OCI-LY3 (cell line): ENCODE data around the gene NKTR.

Experiments
- EZH2phosphoT487 ChIP-seq: fragments of 200-600 bp; shearing (Covaris generic); IDR thresholded peaks from 2 replicates; pipeline ENCODE4 v1.6.1; 2018; ENCODE audit warnings: antibody characterized with exemption, mixed run types, low read depth
- TF ChIP-seq, protein P1 (sequence below): fragments of 200-600, 300-600 bp; sonication (generic); IDR thresholded peaks from 2 replicates; pipeline ENCODE4 v1.5.1; 2014; ENCODE audit warnings: antibody characterized with exemption, low read length, low read depth

DNA sequence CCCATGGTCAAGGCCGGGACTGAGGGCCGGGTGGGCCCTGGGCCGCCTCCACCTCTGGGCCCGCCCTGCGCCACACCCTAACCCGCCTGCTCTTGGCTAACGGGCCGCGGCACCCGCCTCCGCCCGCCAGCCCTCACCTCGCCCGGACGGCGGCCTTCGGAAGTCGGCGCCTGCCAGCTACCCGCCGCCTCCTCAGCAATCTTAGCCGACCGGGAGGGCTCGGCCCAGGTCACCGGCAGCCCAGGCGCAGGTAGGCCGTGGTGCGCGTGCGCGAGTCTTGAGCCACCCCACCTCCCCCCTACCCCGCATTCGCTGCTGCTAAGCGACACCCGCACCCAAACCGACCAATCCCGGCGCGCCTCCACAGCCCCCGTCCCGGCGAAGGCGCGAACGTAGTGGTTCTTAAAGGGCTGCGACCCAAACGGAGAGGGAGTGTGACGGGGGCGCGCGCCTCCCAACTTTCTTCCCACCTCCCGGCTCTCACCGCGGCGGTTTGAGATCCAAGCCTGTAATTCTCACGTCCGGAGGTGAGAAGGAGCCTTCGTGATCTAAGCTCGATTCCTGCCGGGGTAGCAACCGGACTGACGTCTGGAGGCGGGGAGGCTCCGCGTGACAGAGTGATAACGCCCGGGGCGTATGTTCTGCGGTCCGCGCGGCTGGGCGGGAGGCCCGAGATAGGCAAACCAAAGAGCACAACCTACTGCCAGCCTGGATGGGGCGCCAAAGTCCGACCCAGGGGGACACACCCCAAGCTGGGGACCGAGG is 18.6 kb upstream of the NKTR start, which contains the start of gene SEC22C:
- TF ChIP-seq, protein P1, sequence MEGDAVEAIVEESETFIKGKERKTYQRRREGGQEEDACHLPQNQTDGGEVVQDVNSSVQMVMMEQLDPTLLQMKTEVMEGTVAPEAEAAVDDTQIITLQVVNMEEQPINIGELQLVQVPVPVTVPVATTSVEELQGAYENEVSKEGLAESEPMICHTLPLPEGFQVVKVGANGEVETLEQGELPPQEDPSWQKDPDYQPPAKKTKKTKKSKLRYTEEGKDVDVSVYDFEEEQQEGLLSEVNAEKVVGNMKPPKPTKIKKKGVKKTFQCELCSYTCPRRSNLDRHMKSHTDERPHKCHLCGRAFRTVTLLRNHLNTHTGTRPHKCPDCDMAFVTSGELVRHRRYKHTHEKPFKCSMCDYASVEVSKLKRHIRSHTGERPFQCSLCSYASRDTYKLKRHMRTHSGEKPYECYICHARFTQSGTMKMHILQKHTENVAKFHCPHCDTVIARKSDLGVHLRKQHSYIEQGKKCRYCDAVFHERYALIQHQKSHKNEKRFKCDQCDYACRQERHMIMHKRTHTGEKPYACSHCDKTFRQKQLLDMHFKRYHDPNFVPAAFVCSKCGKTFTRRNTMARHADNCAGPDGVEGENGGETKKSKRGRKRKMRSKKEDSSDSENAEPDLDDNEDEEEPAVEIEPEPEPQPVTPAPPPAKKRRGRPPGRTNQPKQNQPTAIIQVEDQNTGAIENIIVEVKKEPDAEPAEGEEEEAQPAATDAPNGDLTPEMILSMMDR, result peak; percentile 68
- TF ChIP-seq EZH2phosphoT487, result no peak
